IMR-90 (cell line): ENCODE measurements around the gene STMN3.

Experiments used
- CEBPB ChIP-seq: IDR thresholded peaks from 2 replicates; pipeline ENCODE4 v1.6.1; 2012; ENCODE audit warnings: low read depth, low read length, improper control_type of control experiment
- CTCF ChIP-seq: conservative IDR thresholded peaks from 2 replicates; pipeline ENCODE4 v1.5.1; 2012; ENCODE audit warnings: mild to moderate bottlenecking, low read depth, low read length, improper control_type of control experiment
- FOS ChIP-seq: fragments of 150-350 bp; IDR thresholded peaks from 2 replicates; pipeline ENCODE4 v1.6.1; 2016; ENCODE audit warnings: low read depth, low read length
- MXI1 ChIP-seq: IDR thresholded peaks from 2 replicates; pipeline ENCODE4 v1.6.1; 2012; ENCODE audit warnings: low read depth, mild to moderate bottlenecking, low read length, moderate library complexity, borderline replicate concordance
- RAD21 ChIP-seq: IDR thresholded peaks from 2 replicates; pipeline ENCODE4 v1.6.1; 2012; ENCODE audit warnings: low read length, improper control_type of control experiment
- RCOR1 ChIP-seq: IDR thresholded peaks from 2 replicates; pipeline ENCODE4 v1.6.1; 2012; ENCODE audit warnings: mild to moderate bottlenecking, low read length, improper control_type of control experiment; ENCODE audit not compliant: insufficient replicate concordance

- TF ChIP-seq CTCF (no peak), MXI1 (no peak), CEBPB (no peak), FOS (no peak), RAD21 (no peak), RCOR1 (no peak)
Observed at GRCh38 chr20:63642527-63643247, 10.5 kb downstream of the STMN3 start.
